ENCODE data around the gene LCA5.

The LCA5 gene

GRCh38 chr6:79564636-79565035, 27.4 kb upstream of the LCA5 start:
- no peaks in the 10 kb centered on the region for H3K9me3 ChIP-seq (replicated peaks in 1 of 11)
- no peak for TF ChIP-seq Cebpa-rat (IDR thresholded peaks at IDR 0.05)
- H3K4me3 ChIP-seq = no peak overlapping the region
- H3K27ac ChIP-seq = no peak overlapping the region
- H3K4me1 ChIP-seq = no peaks in the 10 kb centered on the region
- no peak overlapping the region for H3K4me2 ChIP-seq
- no peak overlapping the region for H3K9ac ChIP-seq
- H3K36me3 ChIP-seq = no peaks in the 10 kb centered on the region
- no peaks in the 10 kb centered on the region for H3K27me3 ChIP-seq
- no peaks in the 10 kb centered on the region for H4K20me1 ChIP-seq

GRCh38 chr6:79559706-79560105, 22.5 kb upstream of the LCA5 start:
- Histone ChIP-seq H3K9ac (no peak overlapping the region), H3K4me3 (no peak overlapping the region), H3K27ac (no peak overlapping the region), H4K20me1 (no peaks in the 10 kb centered on the region), H3K36me3 (no peaks in the 10 kb centered on the region), H3K4me1 (no peaks in the 10 kb centered on the region), H3K9me3 (replicated peaks in 1 of 11) (no peaks in the 10 kb centered on the region), H3K27me3 (no peaks in the 10 kb centered on the region), H3K4me2 (no peak overlapping the region)
- TF ChIP-seq Cebpa-rat (IDR thresholded peaks at IDR 0.05) = no peak

GRCh38 chr6:79557673-79558467, 20.6 kb upstream of the LCA5 start:
- Histone ChIP-seq H3K9ac (no peak overlapping the region), H3K27ac (no peak overlapping the region), H3K4me2 (no peak overlapping the region), H3K4me1 (no peaks in the 10 kb centered on the region), H3K36me3 (no peaks in the 10 kb centered on the region), H3K9me3 (replicated peaks in 1 of 11) (no peaks in the 10 kb centered on the region), H3K4me3 (no peak overlapping the region), H4K20me1 (no peaks in the 10 kb centered on the region), H3K27me3 (no peaks in the 10 kb centered on the region)
- TF ChIP-seq Cebpa-rat (IDR thresholded peaks at IDR 0.05) = no peak

- no peaks in the 10 kb centered on the region for H4K20me1 ChIP-seq
- no peak overlapping the region for H3K27ac ChIP-seq
- TF ChIP-seq Cebpa-rat (IDR thresholded peaks at IDR 0.05) = no peak
- no peak overlapping the region for H3K9ac ChIP-seq
- no peaks in the 10 kb centered on the region for H3K36me3 ChIP-seq
- no peaks in the 10 kb centered on the region for H3K27me3 ChIP-seq
- no peaks in the 10 kb centered on the region for H3K4me1 ChIP-seq
- no peaks in the 10 kb centered on the region for H3K9me3 ChIP-seq (replicated peaks in 1 of 11)
- no peak overlapping the region for H3K4me2 ChIP-seq
- no peak overlapping the region for H3K4me3 ChIP-seq
Measured at GRCh38 chr6:79554305-79554704, 17.1 kb upstream of the LCA5 start.

GRCh38 chr6:79551401-79551800, 14.2 kb upstream of the LCA5 start:
- Histone ChIP-seq H3K27me3 (no peaks in the 10 kb centered on the region), H3K4me2 (no peak overlapping the region), H3K27ac (no peak overlapping the region), H3K9ac (no peak overlapping the region), H3K4me3 (no peak overlapping the region), H3K4me1 (peaks cover 0 to 6% (median 0%) of the 10 kb centered on the region in 10 experiments; a peak in 6 of 20 replicates), H4K20me1 (no peaks in the 10 kb centered on the region), H3K9me3 (replicated peaks in 1 of 11) (no peaks in the 10 kb centered on the region), H3K36me3 (no peaks in the 10 kb centered on the region)
- no peak for TF ChIP-seq Cebpa-rat (IDR thresholded peaks at IDR 0.05)

GRCh38 chr6:79548304-79548703, 11.1 kb upstream of the LCA5 start:
- Histone ChIP-seq H3K36me3 (no peaks in the 10 kb centered on the region), H3K4me2 (no peak overlapping the region), H3K27me3 (no peaks in the 10 kb centered on the region), H3K4me3 (no peak overlapping the region), H3K9ac (no peak overlapping the region), H3K27ac (no peak overlapping the region), H3K4me1 (peaks cover 9 to 35% (median 16%) of the 10 kb centered on the region in 10 experiments), H3K9me3 (replicated peaks in 1 of 11) (no peaks in the 10 kb centered on the region), H4K20me1 (no peaks in the 10 kb centered on the region)
- no peak for TF ChIP-seq Cebpa-rat (IDR thresholded peaks at IDR 0.05)

- peak overlapping the region in 2 of 11 experiments; percentile 68 to 76; a peak in 3 of 22 replicates for H3K27ac ChIP-seq
- peak overlapping the region in 3 of 11 experiments; percentile 20 to 51 (median 35); a peak in 4 of 22 replicates for H3K4me2 ChIP-seq
- H3K4me3 ChIP-seq = no peak overlapping the region
Measured at GRCh38 chr6:79546186-79546585, 9.0 kb upstream of the LCA5 start.

GRCh38 chr6:79544939-79545450, 7.8 kb upstream of the LCA5 start:
- H3K9me3 ChIP-seq (replicated peaks in 1 of 11) = no peaks in the 10 kb centered on the region
- H3K9ac ChIP-seq = peak overlapping the region in 2 of 11 experiments; percentile 38 to 46; a peak in 2 of 22 replicates
- H3K4me3 ChIP-seq = no peak overlapping the region
- H3K4me2 ChIP-seq = peak overlapping the region in 10 of 11 experiments; percentile 32 to 73 (median 59); a peak in 15 of 22 replicates
- no peaks in the 10 kb centered on the region for H3K27me3 ChIP-seq
- H4K20me1 ChIP-seq = no peaks in the 10 kb centered on the region
- no peak for TF ChIP-seq Cebpa-rat (IDR thresholded peaks at IDR 0.05)
- H3K27ac ChIP-seq = peak overlapping the region in 10 of 11 experiments; percentile 53 to 76 (median 59); a peak in 20 of 22 replicates
- no peaks in the 10 kb centered on the region for H3K36me3 ChIP-seq
- peaks cover 9 to 36% (median 18%) of the 10 kb centered on the region in 10 experiments for H3K4me1 ChIP-seq

More at GRCh38 chr6:79546186-79546585, 9.0 kb upstream of the LCA5 start:
- Histone ChIP-seq H3K9me3 (replicated peaks in 1 of 11) (no peaks in the 10 kb centered on the region), H3K4me1 (peaks cover 9 to 36% (median 18%) of the 10 kb centered on the region in 10 experiments), H4K20me1 (no peaks in the 10 kb centered on the region), H3K9ac (no peak overlapping the region), H3K27me3 (no peaks in the 10 kb centered on the region), H3K36me3 (no peaks in the 10 kb centered on the region)
- TF ChIP-seq Cebpa-rat (IDR thresholded peaks at IDR 0.05) = no peak

- peaks cover 9 to 36% (median 18%) of the 10 kb centered on the region in 10 experiments for H3K4me1 ChIP-seq
- peak overlapping the region in 10 of 11 experiments; percentile 53 to 76 (median 59); a peak in 20 of 22 replicates for H3K27ac ChIP-seq
- H3K4me3 ChIP-seq = no peak overlapping the region
- H3K36me3 ChIP-seq = no peaks in the 10 kb centered on the region
- peak overlapping the region in 5 of 11 experiments; percentile 6 to 46 (median 34); a peak in 3 of 22 replicates for H3K9ac ChIP-seq
- 0 out of 22 replicates have a peak, but pooled peaks of 2 of the 11 experiments have one; percentile 15 to 23 for TF ChIP-seq Cebpa-rat (IDR thresholded peaks at IDR 0.05)
- H3K27me3 ChIP-seq = no peaks in the 10 kb centered on the region
- H3K9me3 ChIP-seq (replicated peaks in 1 of 11) = no peaks in the 10 kb centered on the region
- peak overlapping the region; percentile 32 to 73 (median 58) for H3K4me2 ChIP-seq
- H4K20me1 ChIP-seq = no peaks in the 10 kb centered on the region
Measured at GRCh38 chr6:79544299-79544927, 7.2 kb upstream of the LCA5 start.
